Activated naive CD8-positive, alpha-beta T cell treated with anti-CD3 and anti-CD28 coated beads, Interleukin-2, amount 50 U/mL, for 24 hours (primary cell): ENCODE results near the gene TMEM143.

ENCODE experiments used
- ATAC-seq: fragments of 150-1000 bp; cut with Tn5 transposase; one replicate; pipeline ENCODE4 v1.10.0; 2021
- DNase-seq: peaks from one replicate; pipeline ENCODE4 v3.0.0; 2021
- H3K27ac Mint-ChIP-seq: one replicate; pipeline ENCODE4 v1.8.0; 2021; ENCODE audit warnings: mild to moderate bottlenecking, mixed read lengths
- H3K27me3 Mint-ChIP-seq: one replicate; pipeline ENCODE4 v1.8.0; 2021; ENCODE audit warnings: mixed read lengths
- H3K36me3 Mint-ChIP-seq: one replicate; pipeline ENCODE4 v1.8.0; 2021; ENCODE audit warnings: low read depth, mixed read lengths
- H3K4me1 Mint-ChIP-seq: one replicate; pipeline ENCODE4 v1.8.0; 2021; ENCODE audit warnings: mixed read lengths
- H3K4me3 Mint-ChIP-seq: one replicate; pipeline ENCODE4 v1.8.0; 2021; ENCODE audit warnings: mild to moderate bottlenecking, moderate library complexity, mixed read lengths
- H3K9me3 Mint-ChIP-seq: one replicate; pipeline ENCODE4 v1.8.0; 2021; ENCODE audit warnings: mixed read lengths

Gene TMEM143

GRCh38 chr19:48284896-48285295, 78.8 kb downstream of the TMEM143 start:
- Mint-ChIP-seq H3K27me3 (peaks cover 2% of the 10 kb centered on the region), H3K27ac (no peak overlapping the region), H3K36me3 (peaks cover 8% of the 10 kb centered on the region), H3K4me1 (no peaks in the 10 kb centered on the region), H3K4me3 (no peak overlapping the region), H3K9me3 (peaks cover 8% of the 10 kb centered on the region)
- DNase-seq (no peak), ATAC-seq (no peak)

GRCh38 chr19:48283908-48284307, 79.8 kb downstream of the TMEM143 start:
- peaks cover 2% of the 10 kb centered on the region for H3K27me3 Mint-ChIP-seq

More at GRCh38 chr19:48283908-48284307, 79.8 kb downstream of the TMEM143 start:
- peaks cover 8% of the 10 kb centered on the region for H3K36me3 Mint-ChIP-seq
- ATAC-seq: no peak
- peaks cover 8% of the 10 kb centered on the region for H3K9me3 Mint-ChIP-seq
- H3K27ac Mint-ChIP-seq: no peak overlapping the region
- H3K4me1 Mint-ChIP-seq: no peaks in the 10 kb centered on the region
- no peak overlapping the region for H3K4me3 Mint-ChIP-seq
- no peak for DNase-seq
